H9 (cell line): ENCODE data around the gene DPPA3. TPM values are rescaled to one million over a fixed set of nuclear protein-coding genes. Genes with fewer than 3 reads are reported as not detected.

Experiments
- DNase-seq: peaks from one replicate; pipeline ENCODE4 v3.0.0-alpha.2; 2017
- H2AFZ ChIP-seq: one replicate; pipeline ENCODE4 v1.6.1; 2013; ENCODE audit warnings: mild to moderate bottlenecking, low read length, control low read depth, moderate library complexity
- H2AK5ac ChIP-seq: 2 replicates; pipeline ENCODE4 v1.6.1; 2013; ENCODE audit warnings: low read length, control low read depth, mixed read lengths; ENCODE audit not compliant: insufficient read length
- H2BK120ac ChIP-seq: one replicate; pipeline ENCODE4 v1.6.1; 2013; ENCODE audit warnings: low read depth, mild to moderate bottlenecking, low read length, control low read depth, inconsistent platforms; ENCODE audit not compliant: poor library complexity, severe bottlenecking
- H2BK12ac ChIP-seq: 2 replicates; pipeline ENCODE4 v1.6.1; 2013; ENCODE audit warnings: low read length, control low read depth, mixed read lengths, low read depth; ENCODE audit not compliant: insufficient read length
- H2BK15ac ChIP-seq: 2 replicates; pipeline ENCODE4 v1.6.1; 2013; ENCODE audit warnings: low read depth, low read length, control low read depth
- H2BK20ac ChIP-seq: one replicate; pipeline ENCODE4 v1.6.1; 2013; ENCODE audit warnings: low read depth, mild to moderate bottlenecking, low read length, control low read depth, inconsistent platforms; ENCODE audit not compliant: poor library complexity, severe bottlenecking
- H2BK5ac ChIP-seq: 2 replicates; pipeline ENCODE4 v1.6.1; 2013; ENCODE audit warnings: low read length, control low read depth, mixed read lengths; ENCODE audit not compliant: insufficient read length
- H3K14ac ChIP-seq: 2 replicates; pipeline ENCODE4 v1.6.1; 2013; ENCODE audit warnings: low read length, control low read depth; ENCODE audit not compliant: insufficient read depth
- H3K18ac ChIP-seq: 2 replicates; pipeline ENCODE4 v1.6.1; 2013; ENCODE audit warnings: low read depth, mild to moderate bottlenecking, mixed read lengths, low read length, control low read depth; ENCODE audit not compliant: insufficient read length
- H3K23ac ChIP-seq: 2 replicates; pipeline ENCODE4 v1.6.1; 2013; ENCODE audit warnings: low read length, control low read depth, mixed read lengths, low read depth; ENCODE audit not compliant: insufficient read length
- H3K23me2 ChIP-seq: 2 replicates; pipeline ENCODE4 v1.6.1; 2013; ENCODE audit warnings: low read depth, mild to moderate bottlenecking, mixed read lengths, low read length, control low read depth; ENCODE audit not compliant: insufficient read length, poor library complexity, severe bottlenecking
- H3K27ac ChIP-seq: 2 replicates; pipeline ENCODE4 v1.5.1; 2013; ENCODE audit warnings: low read length, control low read depth, mixed read lengths, low read depth; ENCODE audit not compliant: insufficient read length
- H3K27me3 ChIP-seq: 2 replicates; pipeline ENCODE4 v1.6.1; 2013; ENCODE audit warnings: low read length, control low read depth, inconsistent platforms; ENCODE audit not compliant: insufficient read depth
- H3K4ac ChIP-seq: 2 replicates; pipeline ENCODE4 v1.6.1; 2013; ENCODE audit warnings: low read depth, mild to moderate bottlenecking, control low read depth, inconsistent platforms, low read length, moderate library complexity
- H3K4me1 ChIP-seq: 2 replicates; pipeline ENCODE4 v1.6.1; 2013; ENCODE audit warnings: low read length, control low read depth, inconsistent platforms; ENCODE audit not compliant: insufficient read depth
- H3K4me2 ChIP-seq: 2 replicates; pipeline ENCODE4 v1.6.1; 2013; ENCODE audit warnings: low read length, control low read depth, mixed read lengths; ENCODE audit not compliant: insufficient read length, insufficient read depth
- H3K56ac ChIP-seq: 2 replicates; pipeline ENCODE4 v1.6.1; 2013; ENCODE audit warnings: low read depth, mild to moderate bottlenecking, mixed read lengths, low read length, control low read depth; ENCODE audit not compliant: insufficient read length
- H3K79me1 ChIP-seq: 2 replicates; pipeline ENCODE4 v1.6.1; 2013; ENCODE audit warnings: low read depth, mild to moderate bottlenecking, moderate library complexity, low read length, control low read depth, inconsistent platforms; ENCODE audit not compliant: insufficient read depth, poor library complexity, severe bottlenecking
- H3K79me2 ChIP-seq: 2 replicates; pipeline ENCODE4 v1.6.1; 2013; ENCODE audit warnings: low read length, control low read depth, inconsistent platforms; ENCODE audit not compliant: insufficient read depth
- H3K9ac ChIP-seq: 2 replicates; pipeline ENCODE4 v1.6.1; 2013; ENCODE audit warnings: low read length, control low read depth, mixed read lengths; ENCODE audit not compliant: insufficient read length; ENCODE audit errors: extremely low read depth
- H3K9me3 ChIP-seq: one replicate; pipeline ENCODE4 v1.6.1; 2013; ENCODE audit warnings: low read depth, low read length, inconsistent platforms; ENCODE audit not compliant: control insufficient read depth
- H3T11ph ChIP-seq: one replicate; pipeline ENCODE4 v1.6.1; 2013; ENCODE audit warnings: mild to moderate bottlenecking, low read length, control low read depth, inconsistent platforms
- H4K20me1 ChIP-seq: one replicate; pipeline ENCODE4 v1.6.1; 2013; ENCODE audit not compliant: control insufficient read depth, insufficient read length, insufficient read depth
- H4K5ac ChIP-seq: 2 replicates; pipeline ENCODE4 v1.6.1; 2013; ENCODE audit warnings: low read depth, mild to moderate bottlenecking, mixed read lengths, low read length, control low read depth; ENCODE audit not compliant: insufficient read length
- H4K8ac ChIP-seq: replicated peaks from 2 replicates; pipeline ENCODE4 v1.6.1; 2013; ENCODE audit warnings: low read length, control low read depth, mixed read lengths, low read depth; ENCODE audit not compliant: insufficient read length
- H4K91ac ChIP-seq: 2 replicates; pipeline ENCODE4 v1.6.1; 2013; ENCODE audit warnings: low read depth, mild to moderate bottlenecking, moderate library complexity, mixed read lengths, low read length, control low read depth; ENCODE audit not compliant: insufficient read length
- H3K27ac Mint-ChIP-seq, 3 experiments: 2 replicates in 2 of 3; 3 replicates in 1 of 3; pipeline ENCODE4 v1.8.0; 2020 to 2021; ENCODE audit warnings: mixed read lengths in 3 of 3, mild to moderate bottlenecking in 1 of 3, moderate library complexity in 1 of 3
- H3K27me3 Mint-ChIP-seq: 2 replicates; pipeline ENCODE4 v1.8.0; 2021; ENCODE audit warnings: low read depth, mild to moderate bottlenecking, moderate library complexity, mixed read lengths
- H3K36me3 Mint-ChIP-seq, 3 experiments: 2 replicates in 2 of 3; 3 replicates in 1 of 3; pipeline ENCODE4 v1.8.0; 2020 to 2021; ENCODE audit warnings: low read depth in 3 of 3, mixed read lengths in 3 of 3; ENCODE audit not compliant: insufficient read depth in 1 of 3
- H3K4me1 Mint-ChIP-seq, 2 experiments: 2 replicates each; pipeline ENCODE4 v1.8.0; 2020; ENCODE audit warnings: mixed read lengths in 2 of 2
- H3K4me3 Mint-ChIP-seq, 2 experiments: 2 replicates in 1 of 2; 3 replicates in 1 of 2; pipeline ENCODE4 v1.8.0; 2020 to 2021; ENCODE audit warnings: mild to moderate bottlenecking in 2 of 2, mixed read lengths in 2 of 2, moderate library complexity in 1 of 2
- H3K9me3 Mint-ChIP-seq, 2 experiments: 2 replicates in 1 of 2; 3 replicates in 1 of 2; pipeline ENCODE4 v1.8.0; 2020; ENCODE audit warnings: mild to moderate bottlenecking in 2 of 2, mixed read lengths in 2 of 2, moderate library complexity in 1 of 2
- CTCF ChIP-seq: fragments of 200-600 bp; sonication (generic); conservative IDR thresholded peaks from 3 replicates; pipeline ENCODE4 v1.8.0; 2021; ENCODE audit warnings: antibody characterized with exemption, mild to moderate bottlenecking
- WGBS: extraction: QIAGEN DNeasy Blood & Tissue Kit; methylation state at CpG from one replicate; pipeline ENCODE4 v1.1.7; 2013; ENCODE audit warnings: missing lambda C conversion rate, low lambda C conversion rate, mixed read lengths; ENCODE audit not compliant: insufficient read length; ENCODE audit errors: extremely low coverage; 5-methylcytosine and 5-hydroxymethylcytosine counted together
- total RNA-seq: library from RNA; stranded (reverse); gene quantifications from 2 replicates; pipeline ENCODE4 v1.2.1, GENCODE V29; 2021

The DPPA3 gene
- total RNA-seq, 1 experiment from 2014 or later: 1.4 TPM

- peak overlapping the region; percentile 1 to 97 (median 73) for H3K27ac Mint-ChIP-seq
- H3K18ac ChIP-seq: no peak overlapping the region
Observed at GRCh38 chr12:7693793-7694192, 17.4 kb upstream of the DPPA3 start.

More at GRCh38 chr12:7693793-7694192, 17.4 kb upstream of the DPPA3 start:
- Histone ChIP-seq H3K14ac (no peak overlapping the region), H3K23ac (no peak overlapping the region), H2BK5ac (no peak overlapping the region), H3T11ph (no peak overlapping the region), H3K27me3 (no peaks in the 10 kb centered on the region), H3K23me2 (no peaks in the 10 kb centered on the region), H3K4me1 (peaks cover 4% of the 10 kb centered on the region; the same call in 1 of the 2 replicates), H4K91ac (no peak overlapping the region), H4K20me1 (no peaks in the 10 kb centered on the region), H3K79me2 (no peaks in the 10 kb centered on the region), H3K56ac (no peak overlapping the region), H3K4ac (no peak overlapping the region), H3K79me1 (no peaks in the 10 kb centered on the region), H2AK5ac (no peak overlapping the region), H3K4me2 (no peak overlapping the region), H3K27ac (no peak overlapping the region), H2BK120ac (no peak overlapping the region), H4K8ac (no peak overlapping the region), H2BK20ac (no peak overlapping the region), H2AFZ (no peak overlapping the region), H2BK15ac (no peak overlapping the region), H4K5ac (no peak overlapping the region), H2BK12ac (no peak overlapping the region), H3K9ac (no peak overlapping the region), H3K9me3 (no peaks in the 10 kb centered on the region)
- peak overlapping the region in 1 of 2 experiments; percentile 35; a peak in 1 of 5 replicates for H3K4me3 Mint-ChIP-seq
- peaks cover 37 to 41% of the 10 kb centered on the region in 2 experiments for H3K4me1 Mint-ChIP-seq
- no peaks in the 10 kb centered on the region; a peak in 1 of 5 replicates for H3K9me3 Mint-ChIP-seq
- WGBS: no CpG with 5 or more reads among the region's 6 CpGs
- H3K36me3 Mint-ChIP-seq: peaks cover 0 to 6% (median 3%) of the 10 kb centered on the region in 3 experiments; a peak in 2 of 7 replicates
- no peak for DNase-seq
- no peaks in the 10 kb centered on the region for H3K27me3 Mint-ChIP-seq
- TF ChIP-seq CTCF: no peak
